ENCODE measurements around the gene LCA5. TPM values are rescaled to one million over a fixed set of nuclear protein-coding genes. Genes with fewer than 3 reads are reported as not detected.

Gene LCA5
- total RNA-seq, 1 experiment from 2014 or later: 2.0 TPM

DNA sequence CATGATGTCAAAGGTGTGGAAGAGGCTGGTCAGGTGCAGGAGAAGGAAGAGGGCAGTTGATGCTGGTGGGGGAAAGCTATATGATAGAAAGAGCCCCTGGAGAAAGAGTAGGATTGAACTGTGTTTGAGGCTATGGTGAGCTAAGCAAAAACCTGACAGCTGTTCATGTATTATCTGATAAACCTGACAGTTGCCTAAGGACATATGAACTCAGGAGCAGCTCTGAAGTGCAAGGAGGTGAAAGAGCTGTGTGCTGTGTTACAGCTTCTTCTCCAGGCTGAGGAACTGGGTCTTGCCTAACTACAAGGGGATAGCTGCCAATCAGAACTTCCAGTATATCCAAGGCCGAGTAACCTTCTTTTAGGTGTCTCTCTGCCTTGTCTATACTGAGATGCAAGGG is 81.8 kb downstream of the LCA5 start:
- no peak overlapping the region for H3K4me2 ChIP-seq (ENCODE audit: low read length)
- intact Hi-C loops (cut with micrococcal nuclease): no loop called here
- no peak overlapping the region for H3K4me3 ChIP-seq (replicated peaks in 1 of 2; ENCODE audit: low read depth in 1 of 2, low read length in 2 of 2)
- ATAC-seq: no peak
- H3K36me3 ChIP-seq (ENCODE audit: control insufficient read depth in 1 of 2, insufficient read depth in 2 of 2, low read length in 2 of 2): no peaks in the 10 kb centered on the region
- no TSS peak for BruUV-seq (replicated peaks)
- TF ChIP-seq, protein P1, sequence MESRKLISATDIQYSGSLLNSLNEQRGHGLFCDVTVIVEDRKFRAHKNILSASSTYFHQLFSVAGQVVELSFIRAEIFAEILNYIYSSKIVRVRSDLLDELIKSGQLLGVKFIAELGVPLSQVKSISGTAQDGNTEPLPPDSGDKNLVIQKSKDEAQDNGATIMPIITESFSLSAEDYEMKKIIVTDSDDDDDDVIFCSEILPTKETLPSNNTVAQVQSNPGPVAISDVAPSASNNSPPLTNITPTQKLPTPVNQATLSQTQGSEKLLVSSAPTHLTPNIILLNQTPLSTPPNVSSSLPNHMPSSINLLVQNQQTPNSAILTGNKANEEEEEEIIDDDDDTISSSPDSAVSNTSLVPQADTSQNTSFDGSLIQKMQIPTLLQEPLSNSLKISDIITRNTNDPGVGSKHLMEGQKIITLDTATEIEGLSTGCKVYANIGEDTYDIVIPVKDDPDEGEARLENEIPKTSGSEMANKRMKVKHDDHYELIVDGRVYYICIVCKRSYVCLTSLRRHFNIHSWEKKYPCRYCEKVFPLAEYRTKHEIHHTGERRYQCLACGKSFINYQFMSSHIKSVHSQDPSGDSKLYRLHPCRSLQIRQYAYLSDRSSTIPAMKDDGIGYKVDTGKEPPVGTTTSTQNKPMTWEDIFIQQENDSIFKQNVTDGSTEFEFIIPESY (IDR thresholded peaks at IDR 0.05; ENCODE audit: extremely low read depth, insufficient replicate concordance, low read length): no peak
- TF ChIP-seq CEBPB (IDR thresholded peaks at IDR 0.05; ENCODE audit: low read depth) (no peak), POLR2AphosphoS5 (IDR thresholded peaks at IDR 0.05; ENCODE audit: low read depth, low read length) (no peak), ELF1 (IDR thresholded peaks at IDR 0.05; ENCODE audit: borderline replicate concordance, low read depth) (no peak), ZFX (IDR thresholded peaks at IDR 0.05) (no peak)
- no peaks in the 10 kb centered on the region for H3K79me2 ChIP-seq (ENCODE audit: insufficient read depth, low read length)
- H3K27me3 ChIP-seq (ENCODE audit: insufficient read depth, low read length): no peaks in the 10 kb centered on the region
- CTCF ChIA-PET: no interaction called here
- H3K9me2 ChIP-seq (ENCODE audit: insufficient read depth): no peaks in the 10 kb centered on the region
- H3K9me3 ChIP-seq (ENCODE audit: control insufficient read depth in 1 of 2, insufficient read depth in 1 of 2, low read depth in 1 of 2, low read length in 2 of 2): no peaks in the 10 kb centered on the region
- no peak overlapping the region for H3K27ac ChIP-seq (ENCODE audit: low read depth, low read length)
- no peak overlapping the region for H3K9ac ChIP-seq (ENCODE audit: low read length)
- no peaks in the 10 kb centered on the region for H4K20me1 ChIP-seq (ENCODE audit: insufficient read depth)
- H2AFZ ChIP-seq (ENCODE audit: low read depth, low read length, poor library complexity, severe bottlenecking): no peak overlapping the region
- RAD21 ChIA-PET (ENCODE audit: low non-redundant PET in 1 of 2, low total read pairs in 2 of 2, uncharacterized antibody in 2 of 2, unreplicated experiment in 2 of 2): no interaction called here
- H3K4me1 ChIP-seq (ENCODE audit: control insufficient read depth in 1 of 2, insufficient read depth in 2 of 2, low read length in 2 of 2): peaks cover 4 to 7% of the 10 kb centered on the region in 2 experiments; a peak in 3 of 4 replicates
- no peak for DNase-seq (ENCODE audit: low read depth, low spot score)
- POLR2A ChIA-PET: no interaction called here

DNA sequence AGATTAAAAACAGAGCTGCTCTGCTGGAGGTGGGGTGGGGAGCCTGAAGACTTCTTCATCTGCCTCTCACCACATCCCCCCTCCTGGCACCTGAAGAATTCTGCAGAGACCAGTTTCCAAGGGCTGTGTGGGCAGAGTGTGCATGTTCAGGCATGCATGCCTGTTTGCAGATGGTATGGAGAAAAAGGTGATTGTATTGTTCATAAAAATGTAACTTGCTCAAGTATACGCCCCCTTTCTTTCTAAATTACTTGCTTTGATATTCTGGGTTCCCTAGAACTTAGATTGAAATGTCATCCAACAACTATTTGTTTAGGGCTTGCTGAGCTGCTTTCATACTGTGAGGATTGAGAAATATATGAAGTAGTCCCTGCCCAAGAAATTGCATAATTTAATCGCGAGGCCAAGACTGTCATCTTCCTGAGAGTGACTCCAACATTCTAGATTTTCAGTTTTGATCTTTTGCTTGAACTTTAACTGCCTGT is 83.6 kb downstream of the LCA5 start:
- Histone ChIP-seq H3K4me2 (ENCODE audit: low read length) (peak overlapping the region; percentile 12; the same call in 1 of the 2 replicates), H4K20me1 (ENCODE audit: insufficient read depth) (no peaks in the 10 kb centered on the region), H2AFZ (ENCODE audit: low read depth, low read length, poor library complexity, severe bottlenecking) (no peak overlapping the region), H3K27ac (ENCODE audit: low read depth, low read length) (no peak overlapping the region), H3K4me1 (ENCODE audit: control insufficient read depth in 1 of 2, insufficient read depth in 2 of 2, low read length in 2 of 2) (peaks cover 4 to 7% of the 10 kb centered on the region in 2 experiments; a peak in 3 of 4 replicates), H3K9me2 (ENCODE audit: insufficient read depth) (no peaks in the 10 kb centered on the region), H3K27me3 (ENCODE audit: insufficient read depth, low read length) (no peaks in the 10 kb centered on the region), H3K79me2 (ENCODE audit: insufficient read depth, low read length) (no peaks in the 10 kb centered on the region), H3K4me3 (replicated peaks in 1 of 2; ENCODE audit: low read depth in 1 of 2, low read length in 2 of 2) (no peak overlapping the region), H3K36me3 (ENCODE audit: control insufficient read depth in 1 of 2, insufficient read depth in 2 of 2, low read length in 2 of 2) (no peaks in the 10 kb centered on the region), H3K9ac (ENCODE audit: low read length) (no peak overlapping the region), H3K9me3 (ENCODE audit: control insufficient read depth in 1 of 2, insufficient read depth in 1 of 2, low read depth in 1 of 2, low read length in 2 of 2) (no peaks in the 10 kb centered on the region)
- ChIA-PET RAD21 (ENCODE audit: low non-redundant PET in 1 of 2, low total read pairs in 2 of 2, uncharacterized antibody in 2 of 2, unreplicated experiment in 2 of 2) (no interaction called here), POLR2A (no interaction called here), CTCF (no interaction called here)
- DNase-seq (ENCODE audit: low read depth, low spot score) (no peak), ATAC-seq (no peak)
- BruUV-seq (replicated peaks): no TSS peak
- TF ChIP-seq JUND (IDR thresholded peaks at IDR 0.05): no peak
- no peak for TF ChIP-seq POLR2AphosphoS5 (IDR thresholded peaks at IDR 0.05; ENCODE audit: low read depth, low read length)
- no peak for TF ChIP-seq YY1 (IDR thresholded peaks at IDR 0.05; ENCODE audit: extremely low read depth, insufficient replicate concordance, low read depth, low read length)
- no peak for TF ChIP-seq ELF1 (IDR thresholded peaks at IDR 0.05; ENCODE audit: borderline replicate concordance, low read depth)
- intact Hi-C loops (cut with micrococcal nuclease): no loop called here
